GM21529 (cell line): ENCODE measurements around the gene SLC17A1.
A peak's percentile ranks its signal among the peaks of the same experiment; 100 is the strongest.

ENCODE experiments used
- ATAC-seq: cut with Tn5 transposase; IDR thresholded peaks from one replicate; pipeline ENCODE4 v1.9.1; 2021; ENCODE audit not compliant: unreplicated experiment

Gene SLC17A1

DNA sequence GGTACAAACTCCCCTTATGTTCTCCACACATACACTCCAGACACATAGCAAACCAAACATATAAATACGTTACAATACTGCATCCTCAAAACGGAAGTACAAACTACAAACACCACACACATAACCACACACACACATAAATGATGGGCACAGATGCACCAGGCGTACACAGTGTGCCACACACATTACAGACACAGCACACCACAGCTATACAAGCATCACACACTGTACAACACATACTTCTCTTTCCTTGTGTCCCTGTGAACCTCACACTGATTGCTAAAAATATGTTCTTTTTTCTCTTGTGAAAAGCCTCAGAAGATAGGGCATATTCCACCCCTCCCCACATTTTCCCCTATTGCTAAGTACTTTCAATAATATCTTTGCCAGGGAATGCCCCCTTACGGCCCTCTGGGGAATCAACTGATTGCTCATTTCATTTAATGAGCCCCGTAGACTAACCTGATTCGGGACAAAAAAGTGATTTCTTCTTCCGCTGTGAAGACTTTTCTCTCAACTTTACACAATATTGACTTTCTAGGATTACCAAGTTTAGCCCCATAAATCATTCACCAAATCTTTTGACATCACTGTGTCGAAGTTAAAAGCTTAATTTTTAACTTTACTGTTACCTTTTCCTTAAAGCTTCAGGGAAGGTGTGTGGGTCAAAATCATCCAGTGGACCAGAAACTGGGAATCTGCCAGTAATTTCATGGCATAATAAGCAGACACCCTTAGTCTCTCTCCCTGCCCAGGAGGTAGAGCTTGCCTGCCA, at the start of gene SLC17A1:
Gene SLC17A1, minus strand, starts transcription at position 521 of the 775 bp plus-strand sequence. CDS start 1,495 bp downstream, outside the sequence.
- no peak for ATAC-seq

GRCh38 chr6:25880601-25881000, 48.7 kb upstream of the SLC17A1 start:
- ATAC-seq, result no peak

DNA sequence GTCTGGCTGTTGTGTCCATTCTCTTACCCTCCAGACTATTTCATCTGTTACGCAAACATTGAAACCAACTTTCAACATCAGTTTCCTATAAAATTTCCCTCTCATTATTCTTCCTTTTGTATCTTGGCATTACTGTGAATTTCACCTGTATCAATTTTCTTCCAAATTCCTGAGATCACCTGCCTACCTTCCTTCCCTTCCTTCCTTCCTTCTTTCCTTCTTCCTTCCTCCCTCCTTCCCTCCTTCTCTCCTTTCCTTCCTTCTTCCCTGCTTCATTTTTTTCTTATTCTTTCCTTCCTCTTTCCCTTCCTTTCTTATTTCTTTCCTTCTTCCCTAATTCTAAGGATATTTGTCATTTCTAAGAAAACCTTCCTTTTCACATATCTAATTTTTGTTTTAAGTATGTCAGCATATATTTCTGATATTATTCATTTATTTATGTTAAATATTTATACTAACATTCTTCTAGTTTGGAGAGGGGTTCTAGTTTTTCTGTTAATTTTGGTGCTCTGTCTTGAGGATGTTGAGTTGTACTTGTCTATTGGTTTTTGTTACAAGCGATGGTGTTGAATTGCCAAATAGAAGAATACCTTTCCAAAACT, 47.0 kb upstream of the SLC17A1 start:
- no peak for ATAC-seq

GRCh38 chr6:25875926-25876602, 44.2 kb upstream of the SLC17A1 start:
- ATAC-seq, result no peak

GRCh38 chr6:25875563-25875905, 43.7 kb upstream of the SLC17A1 start:
- ATAC-seq, result no peak

DNA sequence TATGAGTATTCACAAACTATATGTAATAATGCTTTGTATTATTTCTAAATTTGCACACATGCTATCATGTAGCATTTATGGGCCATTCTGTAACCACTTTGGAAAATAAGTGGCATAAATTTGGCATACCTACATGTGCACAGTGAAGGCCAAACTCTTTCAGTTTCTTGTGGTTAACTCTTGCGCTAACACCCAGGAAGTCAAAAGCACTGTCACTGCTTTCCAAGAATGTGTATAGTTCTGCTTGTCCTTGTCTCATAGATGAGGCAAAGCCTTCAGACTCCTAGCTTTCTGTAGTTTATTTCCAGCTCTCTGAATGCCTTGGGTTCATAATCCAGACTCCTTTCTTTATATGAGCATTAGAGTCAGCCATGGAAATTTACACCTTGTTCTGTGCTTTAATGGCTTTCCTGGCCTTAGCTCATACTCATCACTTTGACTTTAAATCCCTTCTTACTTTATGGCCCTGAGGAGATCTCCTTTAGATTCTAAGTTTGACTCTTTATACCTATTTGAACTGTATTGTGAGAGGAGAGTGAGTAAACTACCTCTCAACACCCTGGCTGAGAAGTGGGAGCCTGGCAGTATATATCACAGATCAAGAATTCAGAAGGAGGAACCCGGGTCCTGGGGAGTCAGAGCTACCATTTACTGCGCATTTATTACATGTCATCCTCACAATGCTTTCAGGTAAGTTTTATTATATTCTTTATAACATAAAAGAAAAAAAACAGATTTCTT, 43.1 kb upstream of the SLC17A1 start:
- no peak for ATAC-seq

GRCh38 chr6:25874118-25874517, 42.3 kb upstream of the SLC17A1 start, which contains the start of gene SLC17A3:
TSS of gene SLC17A3 (minus strand) at chr6:25874243. CDS start at chr6:25868387, 5,856 bp downstream.
- no peak for ATAC-seq

- ATAC-seq, result no peak
Measured at GRCh38 chr6:25872814-25873213, 41.0 kb upstream of the SLC17A1 start.

DNA sequence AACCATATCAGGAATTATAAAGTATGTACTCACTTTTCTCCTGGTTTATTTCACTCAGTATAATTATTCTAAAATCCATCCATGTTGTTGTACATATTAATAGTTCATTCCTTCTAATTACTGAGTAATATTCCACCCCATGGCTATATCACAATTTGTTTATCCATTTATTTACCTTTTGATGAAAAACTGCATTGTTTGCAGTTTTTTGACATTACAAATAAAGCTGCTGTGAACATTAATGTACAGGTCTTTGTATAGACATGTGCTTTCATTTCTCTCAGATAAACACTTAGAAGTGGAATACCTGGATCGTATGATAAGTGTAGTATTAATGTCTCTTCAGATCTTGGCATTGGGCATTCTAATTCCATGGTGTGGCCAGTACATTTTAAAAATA, 38.0 kb upstream of the SLC17A1 start:
- ATAC-seq, result no peak

DNA sequence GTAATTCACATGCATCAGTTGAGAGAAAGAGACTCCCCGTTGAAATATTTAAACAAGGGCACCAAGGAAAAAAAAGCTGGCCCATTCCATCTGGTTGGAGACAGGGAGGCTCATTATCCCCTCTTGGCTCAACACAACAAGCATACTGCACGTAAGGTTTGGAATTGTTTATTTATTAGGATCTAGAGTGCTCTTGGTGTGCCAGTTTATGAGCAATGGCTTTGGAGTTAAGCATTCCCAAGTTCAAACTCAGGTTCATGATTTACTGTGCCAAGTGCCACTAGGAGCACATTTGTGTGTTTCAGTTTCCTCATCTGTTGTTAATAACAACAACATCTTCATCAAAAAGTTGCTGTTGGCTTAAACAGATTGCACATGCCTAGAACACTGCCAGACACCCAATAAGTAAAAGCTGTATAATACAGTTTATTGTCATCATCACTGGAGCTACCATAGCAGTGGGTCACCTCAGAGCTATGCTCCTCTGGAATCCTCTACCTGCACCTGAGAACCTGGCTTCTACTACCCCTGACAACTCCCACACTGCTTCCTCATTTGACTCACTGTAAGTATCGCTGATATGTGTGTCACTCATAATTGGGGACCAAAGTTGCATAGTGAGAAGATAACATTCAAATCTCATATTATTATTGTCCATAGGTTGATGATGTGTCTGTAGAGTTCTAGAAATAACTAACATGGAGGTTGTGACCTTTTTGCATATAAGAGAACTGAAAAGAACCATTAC, 36.8 kb upstream of the SLC17A1 start:
- ATAC-seq, result no peak

- ATAC-seq, result no peak
Measured at GRCh38 chr6:25866011-25866410, 34.2 kb upstream of the SLC17A1 start.

GRCh38 chr6:25863360-25863759, 31.5 kb upstream of the SLC17A1 start:
- no peak for ATAC-seq

GRCh38 chr6:25862199-25862598, 30.3 kb upstream of the SLC17A1 start:
- ATAC-seq, result no peak

DNA sequence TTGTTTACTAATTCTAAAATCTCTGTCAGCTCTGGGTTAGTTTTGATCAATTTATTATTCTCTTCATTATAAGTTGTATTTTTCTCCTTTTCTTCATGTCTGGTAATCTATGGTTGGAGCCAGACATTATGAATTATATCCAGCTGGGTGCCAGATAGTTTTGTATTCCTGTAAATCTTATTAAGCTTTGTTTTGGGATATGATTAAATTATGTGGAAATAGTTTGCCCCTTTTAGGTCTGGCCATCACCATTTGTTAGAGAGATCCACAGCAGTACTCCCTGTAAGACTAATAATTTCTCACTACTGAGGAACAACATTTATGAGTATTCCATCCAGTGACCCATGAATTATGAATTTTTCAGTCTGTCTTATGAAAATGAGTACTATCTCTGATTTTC, 20.9 kb upstream of the SLC17A1 start:
- ATAC-seq, result no peak

- no peak for ATAC-seq
Measured at GRCh38 chr6:25851961-25852360, 20.1 kb upstream of the SLC17A1 start.

DNA sequence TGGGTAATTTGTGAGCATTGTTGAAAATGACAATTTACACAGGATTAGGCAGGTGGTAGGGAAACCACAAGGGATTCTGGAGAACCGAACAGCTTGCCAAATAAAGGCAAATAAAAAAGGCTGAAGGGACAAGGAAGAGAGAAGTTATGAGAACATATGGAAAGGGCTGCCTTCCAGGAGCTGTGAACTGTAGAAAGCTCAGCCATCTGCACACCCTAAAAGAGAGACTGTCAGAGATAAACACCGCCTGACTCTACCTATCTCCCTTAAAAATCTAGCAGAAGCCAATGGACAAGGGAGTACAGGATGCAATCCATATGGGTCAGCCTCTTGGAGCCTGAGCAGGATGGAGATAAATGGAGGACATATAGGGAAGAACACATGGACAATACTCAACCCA, 12.7 kb upstream of the SLC17A1 start:
- no peak for ATAC-seq

DNA sequence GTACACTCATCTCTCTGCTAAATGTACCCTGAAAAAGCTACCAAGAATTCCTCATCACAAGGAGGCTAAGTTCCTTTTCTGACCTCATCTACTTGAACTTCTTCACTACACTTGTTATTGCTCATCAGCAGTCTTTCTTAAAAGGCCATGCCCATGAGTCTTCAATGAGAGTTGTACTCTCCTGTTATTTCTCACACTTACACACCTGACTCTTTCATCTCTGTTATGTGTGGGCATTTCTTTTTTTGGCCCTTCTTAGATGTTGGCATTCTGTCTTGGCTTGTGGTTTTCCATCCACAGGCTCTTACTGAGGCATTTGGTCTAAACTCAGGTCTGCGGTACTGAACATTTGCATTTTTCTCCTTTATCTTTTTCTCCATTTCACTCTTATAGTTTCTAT, 10.7 kb upstream of the SLC17A1 start:
- ATAC-seq, result peak; percentile 78

DNA sequence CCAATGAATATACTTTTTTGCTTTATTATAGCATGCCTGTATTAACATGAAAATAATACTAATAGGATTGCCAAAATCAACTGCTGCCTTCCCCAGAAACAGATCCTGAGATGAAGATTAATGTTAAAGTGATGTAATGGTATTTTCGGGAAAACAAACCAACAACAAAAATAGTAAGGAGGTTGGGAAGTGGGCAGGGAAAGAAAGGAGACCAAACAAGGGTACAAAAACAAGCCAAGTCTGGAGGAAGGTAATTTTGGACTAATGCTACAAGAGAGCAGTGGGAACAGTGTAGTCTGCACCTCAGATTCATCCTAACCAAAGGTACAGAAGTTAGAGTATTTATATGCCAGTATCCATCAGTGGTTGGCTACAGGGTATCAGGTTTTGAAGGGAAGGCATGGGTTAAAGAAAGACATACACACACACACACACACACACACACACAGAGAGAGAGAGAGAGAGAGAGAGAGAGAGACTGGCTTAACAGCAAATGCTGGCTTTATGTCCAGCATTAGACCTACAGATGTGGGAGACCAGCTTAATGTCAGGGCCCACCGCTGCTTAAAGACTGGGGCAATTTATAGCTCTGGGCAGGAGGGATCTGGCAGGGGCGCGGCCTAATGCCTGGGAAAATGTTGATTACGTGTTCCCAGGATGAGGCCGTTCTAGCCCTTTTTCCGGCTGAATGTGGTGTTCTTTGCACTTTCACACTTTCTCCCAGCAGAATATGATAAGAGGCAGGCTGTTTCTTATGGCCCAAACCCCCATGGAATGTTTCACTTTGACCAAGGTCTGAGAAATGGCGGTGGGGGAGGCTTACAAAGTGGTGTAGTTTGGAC, 3.8 kb upstream of the SLC17A1 start:
- ATAC-seq, result no peak

DNA sequence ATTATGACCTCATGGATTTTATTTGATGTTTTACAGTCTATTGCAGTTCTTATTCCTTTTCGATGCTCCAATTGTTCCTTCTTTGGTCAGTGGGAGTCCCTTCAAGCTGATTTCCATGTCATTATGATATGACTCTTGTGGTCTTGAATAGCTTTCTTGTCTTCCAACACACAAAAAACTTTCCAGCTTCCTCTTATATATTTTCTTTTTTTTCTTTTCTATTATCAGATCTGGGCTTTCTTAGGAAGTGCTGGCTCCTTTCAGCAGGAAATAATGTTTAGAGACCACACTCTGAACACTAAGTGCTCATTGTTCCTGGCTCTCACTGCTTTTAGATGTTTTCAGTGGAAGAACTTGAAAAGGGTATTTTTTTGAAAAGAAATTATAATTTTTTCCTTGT, 3.1 kb upstream of the SLC17A1 start:
- no peak for ATAC-seq

DNA sequence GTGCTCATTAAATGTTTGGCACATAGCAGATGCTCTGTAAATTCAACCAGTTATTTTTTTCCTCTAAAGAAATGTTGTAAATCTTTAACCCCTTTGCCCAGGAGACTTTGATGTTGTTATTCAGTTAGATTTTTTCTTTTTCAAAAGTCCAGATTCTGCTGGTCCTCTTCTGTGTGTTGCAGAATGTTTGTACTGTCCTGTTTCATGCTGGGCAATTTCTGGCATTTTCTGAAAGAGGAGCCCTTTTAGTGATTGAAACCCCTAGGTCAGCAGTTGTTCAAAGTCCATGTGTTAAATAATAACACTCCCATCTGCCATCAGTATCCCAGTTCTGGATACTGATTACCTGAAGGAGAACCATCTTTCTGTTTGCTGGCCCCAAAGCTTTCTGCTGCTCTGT, 1.3 kb upstream of the SLC17A1 start:
- ATAC-seq, result no peak
